Amniotic epithelial cell (primary cell): Measurements from ENCODE around the gene PSMA8.
"Not testable (repeated sequence)": the region's sequence is repeated elsewhere in the genome, so short reads cannot be mapped to it uniquely, and the experiment has no call there.

Experiments
- DNase-seq: peaks from one replicate; pipeline ENCODE4 v3.0.0-alpha.2; 2010; ENCODE audit warnings: low read depth

Gene PSMA8

GRCh38 chr18:26133652-26134051 lies at the start of gene PSMA8:
TSS of gene PSMA8 (plus strand) at chr18:26133869. CDS start at chr18:26133966, 97 bp downstream.
- DNase-seq = peak; percentile 23

GRCh38 chr18:26085056-26085455 lies 48.6 kb upstream of the PSMA8 start:
- DNase-seq = no peak

- DNase-seq = no peak
These were observed 46.7 kb upstream of the PSMA8 start for GRCh38 chr18:26086959-26087358.

GRCh38 chr18:26088487-26088886 lies 45.2 kb upstream of the PSMA8 start:
- DNase-seq = no peak

DNA sequence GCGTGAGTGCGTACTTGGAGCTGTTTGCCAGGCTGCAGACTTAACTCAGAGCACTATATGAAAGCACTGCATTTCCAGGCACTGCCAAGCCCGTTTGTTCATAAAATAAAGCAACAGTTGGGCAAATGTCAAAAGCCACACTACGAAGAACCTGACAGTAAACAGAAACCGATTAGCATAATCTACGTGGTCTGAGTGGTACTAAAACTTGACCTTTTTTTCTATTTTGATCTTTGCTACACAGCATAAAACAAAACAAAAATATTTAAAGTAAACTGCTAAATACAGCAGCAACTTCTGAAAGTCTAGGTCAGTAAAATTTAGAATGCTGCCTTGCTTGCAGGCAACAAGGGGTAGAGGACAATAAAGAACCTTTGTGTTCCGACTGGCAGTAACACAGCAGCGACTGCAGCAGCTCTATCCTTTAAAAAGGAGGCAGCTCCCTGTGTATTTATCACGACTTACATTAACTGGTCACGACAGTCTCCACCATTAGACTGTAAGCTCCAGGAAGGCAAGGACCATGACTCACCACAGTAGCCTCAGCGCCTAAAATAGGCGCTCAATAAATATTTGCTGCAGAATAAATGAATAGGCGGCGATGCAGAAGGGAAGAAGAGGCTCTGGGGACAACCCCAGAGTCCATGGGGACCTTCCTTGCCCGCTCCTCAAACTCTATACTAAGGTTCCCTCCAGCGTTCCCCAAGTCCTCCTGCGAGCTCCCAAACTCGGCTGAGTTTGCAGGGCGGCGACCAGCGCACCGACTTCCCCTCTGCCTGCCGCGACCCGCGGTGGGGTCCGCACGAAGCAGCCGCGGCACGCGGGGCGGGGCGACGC lies 44.2 kb upstream of the PSMA8 start:
- peak; percentile 41 for DNase-seq

- DNase-seq = peak; percentile 91
These were observed 43.3 kb upstream of the PSMA8 start, which contains the start of gene SS18 for GRCh38 chr18:26090130-26091046. TSS of gene SS18 (minus strand) at chr18:26090613. CDS start at chr18:26090569, 44 bp downstream.

DNA sequence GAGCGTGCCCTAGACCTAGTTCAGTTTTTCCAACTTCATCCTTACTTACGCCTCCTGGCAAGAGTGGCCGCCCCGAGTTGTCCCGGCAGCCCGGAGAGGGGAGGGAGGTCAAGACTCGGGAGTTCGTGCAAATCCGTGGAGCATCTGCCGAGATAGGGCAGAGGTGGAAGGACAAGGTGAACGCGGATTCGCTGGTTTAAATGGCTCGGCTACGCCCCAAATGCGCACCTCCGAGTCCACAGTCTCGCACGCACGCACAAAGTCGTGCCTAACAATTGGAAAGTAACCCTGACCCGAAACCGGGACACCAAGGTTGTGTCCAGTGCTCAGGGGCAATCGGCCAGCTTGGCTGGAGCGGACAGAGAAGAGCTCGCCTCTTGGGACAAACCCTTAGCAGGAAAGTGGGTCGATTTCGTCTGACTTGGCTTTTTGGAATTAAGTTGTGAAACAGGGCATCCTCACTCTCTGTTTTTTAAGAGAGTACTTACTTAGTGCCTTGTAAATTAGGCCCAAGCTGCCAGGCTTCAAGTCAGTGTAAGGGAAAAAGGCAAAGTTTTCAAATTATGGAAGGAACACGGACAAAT lies 42.5 kb upstream of the PSMA8 start:
- no peak for DNase-seq

GRCh38 chr18:26096852-26097251 lies 36.8 kb upstream of the PSMA8 start:
- DNase-seq = no peak

- DNase-seq = no peak
These were observed 36.1 kb upstream of the PSMA8 start for GRCh38 chr18:26097563-26097962.

DNA sequence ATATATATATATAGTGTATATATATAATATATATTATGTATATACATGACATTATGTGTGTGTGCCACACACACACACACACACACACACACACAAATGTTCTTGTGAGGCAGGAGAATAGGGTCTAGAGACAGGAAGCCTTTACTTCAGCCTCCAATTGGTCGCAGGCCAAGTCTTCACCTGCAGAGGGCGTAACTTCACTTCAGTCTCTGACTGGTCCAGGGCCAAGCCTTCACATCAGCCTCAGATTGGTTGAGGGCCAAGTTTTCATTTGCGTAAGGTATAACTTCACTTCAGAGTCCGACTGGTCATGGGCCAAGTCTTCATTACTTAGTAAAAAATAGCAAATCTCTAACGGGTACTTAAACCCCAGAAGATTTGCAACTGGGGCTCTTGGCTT lies 30.1 kb upstream of the PSMA8 start:
- DNase-seq = no peak

DNA sequence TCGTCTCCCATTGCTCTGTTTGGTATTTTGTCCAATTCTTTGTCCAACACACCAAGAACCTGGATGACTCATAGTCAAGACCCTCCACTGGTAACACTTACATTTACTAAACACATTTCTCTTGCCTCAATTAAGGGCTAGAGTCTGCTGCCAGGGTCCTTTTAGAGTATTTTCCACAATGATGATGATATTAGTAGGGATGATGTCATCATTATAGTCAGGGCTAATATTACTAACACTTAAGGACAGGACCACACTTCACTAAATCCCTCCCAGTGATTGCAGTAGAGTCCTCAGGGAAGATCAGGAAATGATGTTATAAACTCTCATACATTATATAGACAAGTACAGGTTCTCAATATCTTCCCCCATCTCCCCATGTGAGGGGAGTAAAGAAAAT lies 29.6 kb upstream of the PSMA8 start:
- no peak for DNase-seq

DNA sequence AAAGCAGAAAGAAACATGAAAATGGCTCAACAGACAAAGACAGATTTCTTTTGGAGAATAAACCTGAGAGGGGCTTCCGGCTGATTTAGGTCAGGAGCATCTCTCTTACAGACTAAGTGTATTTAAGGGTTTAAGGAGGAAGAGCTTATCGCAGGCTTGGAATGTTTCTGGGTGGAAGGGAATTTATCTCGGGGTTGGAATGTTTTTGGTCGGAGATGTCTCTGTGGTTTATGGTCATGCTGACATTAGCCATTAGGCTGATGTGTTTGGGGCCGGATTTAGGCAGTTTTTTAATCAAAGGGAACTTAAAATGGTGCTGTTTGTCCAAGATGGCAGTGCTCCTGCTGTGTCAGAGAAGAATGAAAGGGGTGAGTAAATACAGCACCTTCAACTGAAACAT lies 14.4 kb upstream of the PSMA8 start:
- DNase-seq = peak; percentile 39

DNA sequence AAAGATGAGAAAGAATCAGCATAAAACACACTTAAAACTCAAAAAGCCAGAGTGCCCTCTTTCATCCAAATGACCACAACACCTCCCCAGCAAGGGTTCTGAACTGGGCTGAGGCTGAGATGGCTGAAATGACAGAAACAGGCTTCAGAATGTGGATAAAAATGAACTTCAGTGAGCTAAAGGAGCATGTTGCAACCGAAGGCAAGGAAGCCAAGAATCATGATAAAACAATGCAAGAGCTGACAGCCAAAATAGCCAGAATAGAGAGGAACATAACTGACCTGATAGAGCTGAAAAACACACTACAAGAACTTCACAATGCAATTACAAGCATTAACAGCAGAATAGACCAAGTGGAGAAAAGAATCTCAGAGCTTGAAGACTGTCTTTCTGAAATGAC lies 12.2 kb upstream of the PSMA8 start:
- peak; percentile 23 for DNase-seq

GRCh38 chr18:26121994-26122393 lies 11.7 kb upstream of the PSMA8 start:
- DNase-seq = not testable (repeated sequence)

- DNase-seq = no peak
These were observed 5.9 kb upstream of the PSMA8 start for GRCh38 chr18:26127786-26128185.

- not testable (repeated sequence) for DNase-seq
These were observed 5.5 kb upstream of the PSMA8 start for GRCh38 chr18:26128192-26128591.

GRCh38 chr18:26134107-26134506 lies 438 bp downstream of the PSMA8 start:
- DNase-seq = no peak

DNA sequence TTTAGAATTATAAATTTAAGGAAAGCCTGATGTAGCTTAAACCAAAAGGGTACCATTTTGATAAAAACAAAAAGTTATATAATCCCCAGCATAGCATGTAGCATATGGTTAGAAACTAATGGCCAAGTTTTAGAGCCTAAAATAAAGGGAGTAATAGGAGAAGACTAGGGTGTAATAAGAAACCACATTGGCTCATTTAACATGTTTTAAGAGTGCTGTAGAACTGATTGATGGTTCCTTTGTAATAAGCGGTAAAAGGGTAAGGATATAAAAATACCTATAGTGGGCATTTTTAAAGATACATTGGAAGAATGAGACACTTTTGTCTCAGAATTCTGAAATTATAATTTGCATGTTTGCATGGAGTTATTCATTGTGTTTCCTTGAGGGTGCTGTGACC lies 1.9 kb downstream of the PSMA8 start:
- DNase-seq = no peak

DNA sequence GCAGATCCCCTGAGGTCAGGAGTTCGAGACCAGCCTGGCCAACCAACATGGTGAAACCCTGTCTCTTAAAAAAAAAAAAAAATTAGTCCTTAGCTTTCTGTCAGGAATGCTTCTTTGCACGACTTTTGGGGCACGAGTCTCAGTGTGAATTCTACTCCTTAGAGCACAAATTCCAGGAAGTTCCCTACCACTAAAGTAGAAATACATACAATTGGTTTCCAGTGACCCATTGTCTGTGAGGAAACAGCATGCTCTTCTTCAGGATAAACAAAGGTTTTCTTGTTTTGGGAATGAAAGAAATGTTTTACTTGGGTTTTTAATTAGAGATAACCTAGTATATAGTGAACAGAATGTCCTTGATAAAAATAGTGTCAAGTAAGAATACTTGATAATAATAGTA lies 23.7 kb downstream of the PSMA8 start:
- no peak for DNase-seq

- DNase-seq = peak; percentile 1
These were observed 25.7 kb downstream of the PSMA8 start for GRCh38 chr18:26159353-26159752.

DNA sequence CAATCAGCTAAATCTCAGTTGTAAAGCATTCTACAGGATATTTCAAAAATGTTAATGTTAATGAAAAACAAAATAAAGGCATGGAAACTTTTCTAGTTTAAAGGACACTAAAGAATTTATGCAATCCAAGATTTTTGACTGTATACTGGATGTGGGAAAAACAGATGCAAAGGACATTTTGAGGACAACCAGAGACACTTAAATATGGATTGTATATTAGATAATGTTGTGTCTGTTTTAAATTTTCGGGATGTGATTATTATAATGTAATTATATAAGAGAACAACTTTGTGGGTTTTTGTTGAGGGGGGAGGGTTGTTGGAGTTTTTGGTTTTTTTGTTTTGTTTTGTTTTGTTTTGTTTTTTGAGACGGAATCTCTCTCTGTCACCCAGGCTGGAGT lies 30.9 kb downstream of the PSMA8 start:
- no peak for DNase-seq

DNA sequence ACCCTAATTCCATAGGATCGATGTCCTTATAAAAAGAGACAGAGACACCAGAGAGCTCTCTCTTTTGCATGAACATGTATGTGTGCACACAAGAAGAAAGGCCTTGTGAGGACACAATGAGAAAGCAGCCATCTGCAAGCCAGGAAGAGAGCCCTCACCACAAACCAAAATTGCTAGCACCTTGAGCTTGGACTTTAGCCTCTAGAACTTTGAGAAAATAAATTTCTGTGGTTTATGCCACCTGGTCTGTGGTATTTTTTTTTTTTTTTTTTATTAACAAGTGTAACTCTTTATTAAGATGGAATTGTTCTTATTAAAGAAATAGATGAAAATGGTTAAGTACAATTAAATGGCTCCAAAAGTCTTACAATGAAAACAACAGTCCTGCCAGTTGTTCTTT lies 33.9 kb downstream of the PSMA8 start:
- not testable (repeated sequence) for DNase-seq

DNA sequence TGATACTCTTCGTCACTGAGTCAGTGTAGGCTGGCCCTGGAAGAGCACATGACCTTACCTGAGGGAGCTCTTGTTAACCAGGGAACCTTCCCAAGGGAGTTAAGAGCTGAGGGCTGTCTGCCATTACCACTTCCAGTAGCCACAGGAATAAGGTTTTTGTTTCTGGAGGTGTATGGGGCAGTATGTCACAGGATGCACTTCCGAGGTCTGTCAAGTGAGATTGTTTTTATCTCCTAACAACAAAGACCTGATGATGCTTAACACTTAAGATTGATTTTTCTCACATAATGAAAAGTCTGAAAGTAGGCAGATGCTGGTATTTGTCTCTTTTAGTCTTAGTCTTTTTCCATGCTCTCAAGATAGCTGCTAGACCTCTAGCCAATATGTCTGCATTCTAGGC lies 41.8 kb downstream of the PSMA8 start:
- DNase-seq = no peak
